ENCODE data around the gene CDH4. TPM values are rescaled to one million over a fixed set of nuclear protein-coding genes. Genes with fewer than 3 reads are reported as not detected.

The CDH4 gene
- total RNA-seq, 6 donors from 2014 or later: 0.20 to 1.0 (median 0.40) TPM; not detected in 1

- Histone ChIP-seq H3K27ac (no peak overlapping the region), H3K9me3 (no peaks in the 10 kb centered on the region), H3K4me3 (no peak overlapping the region), H3K27me3 (no peaks in the 10 kb centered on the region), H3K36me3 (no peaks in the 10 kb centered on the region), H3K4me1 (no peaks in the 10 kb centered on the region)
- ATAC-seq (ENCODE audit: low FRiP score in 2 of 2) (no peak), DNase-seq (no peak)
- WGBS, 2 donors: 57 to 79% methylated on average over 4 of the region's 4 CpGs
- TF ChIP-seq POLR2A (IDR thresholded peaks at IDR 0.05) (no peak), CTCF (IDR thresholded peaks at IDR 0.05) (no peak), EP300 (IDR thresholded peaks at IDR 0.05) (no peak), POLR2AphosphoS5 (IDR thresholded peaks at IDR 0.05) (no peak)
Observed at GRCh38 chr20:61278296-61278695, 26.2 kb downstream of the CDH4 start.

GRCh38 chr20:61279621-61280150 is 27.6 kb downstream of the CDH4 start:
- Histone ChIP-seq H3K4me1 (no peaks in the 10 kb centered on the region), H3K27me3 (no peaks in the 10 kb centered on the region), H3K4me3 (no peak overlapping the region), H3K9me3 (no peaks in the 10 kb centered on the region), H3K36me3 (no peaks in the 10 kb centered on the region), H3K27ac (no peak overlapping the region)
- WGBS, 2 donors: 73 to 87% methylated on average over 8 to 17 of the region's 17 CpGs
- peak in 1 of 2 donors; percentile 45 for DNase-seq
- TF ChIP-seq CTCF (IDR thresholded peaks at IDR 0.05): no peak
- ATAC-seq (ENCODE audit: low FRiP score in 2 of 2): no peak

- Histone ChIP-seq H3K4me3 (no peak overlapping the region), H3K9me3 (no peaks in the 10 kb centered on the region), H3K4me1 (no peaks in the 10 kb centered on the region), H3K36me3 (no peaks in the 10 kb centered on the region), H3K27me3 (no peaks in the 10 kb centered on the region), H3K27ac (no peak overlapping the region)
- TF ChIP-seq POLR2A (IDR thresholded peaks at IDR 0.05) (no peak), CTCF (IDR thresholded peaks at IDR 0.05) (no peak), EP300 (IDR thresholded peaks at IDR 0.05) (no peak), POLR2AphosphoS5 (IDR thresholded peaks at IDR 0.05) (no peak)
- DNase-seq: peak in 1 of 2 donors; percentile 61
- no peak for ATAC-seq (ENCODE audit: low FRiP score in 2 of 2)
- WGBS, 2 donors: 91% methylated on average over 27 of the region's 27 CpGs
Observed at GRCh38 chr20:61280217-61280980, 28.3 kb downstream of the CDH4 start.

- DNase-seq: peak in 1 of 2 donors; percentile 43
- TF ChIP-seq EP300 (IDR thresholded peaks at IDR 0.05): no peak
- TF ChIP-seq CTCF (IDR thresholded peaks at IDR 0.05): no peak
- no peak for TF ChIP-seq POLR2A (IDR thresholded peaks at IDR 0.05)
- TF ChIP-seq POLR2AphosphoS5 (IDR thresholded peaks at IDR 0.05): no peak
- Histone ChIP-seq H3K27me3 (no peaks in the 10 kb centered on the region), H3K27ac (no peak overlapping the region), H3K4me3 (no peak overlapping the region), H3K36me3 (no peaks in the 10 kb centered on the region), H3K9me3 (no peaks in the 10 kb centered on the region), H3K4me1 (no peaks in the 10 kb centered on the region)
- 89 to 95% methylated on average over 3 to 12 of the region's 12 CpGs for WGBS, 2 donors
- no peak for ATAC-seq (ENCODE audit: low FRiP score in 2 of 2)
Observed at GRCh38 chr20:61281286-61281795, 29.3 kb downstream of the CDH4 start.

Data from upper lobe of left lung (tissue), 6 donors.